Thymus (tissue), 11 donors: ENCODE data around the gene TMEM52B. TPM values are rescaled to one million over a fixed set of nuclear protein-coding genes. Genes with fewer than 3 reads are reported as not detected.
"Not testable (repeated sequence)": the region's sequence is repeated elsewhere in the genome, so short reads cannot be mapped to it uniquely, and the experiment has no call there.

Experiments
- DNase-seq, 9 donors: peaks; one replicate each; pipeline ENCODE4 v3.0.0-alpha.2; 2013; ENCODE audit warnings: low spot score in 9 of 9, low read depth in 6 of 9, missing footprints in 1 of 9
- H3K27ac ChIP-seq, 2 donors: one replicate each; pipeline ENCODE4 v1.5.1; 2013; ENCODE audit warnings: control low read depth in 1 of 2, low read depth in 1 of 2, low read length in 1 of 2, mild to moderate bottlenecking in 1 of 2, moderate library complexity in 1 of 2
- H3K27me3 ChIP-seq, 2 donors: one replicate each; pipeline ENCODE4 v1.5.1; 2013; ENCODE audit warnings: low read length in 1 of 2; ENCODE audit not compliant: control insufficient read depth in 2 of 2, insufficient read depth in 1 of 2
- H3K36me3 ChIP-seq, 2 donors: one replicate each; pipeline ENCODE4 v1.5.1; 2013; ENCODE audit warnings: low read length in 1 of 2, mild to moderate bottlenecking in 1 of 2, moderate library complexity in 1 of 2; ENCODE audit not compliant: control insufficient read depth in 2 of 2, insufficient read depth in 2 of 2
- H3K4me1 ChIP-seq, 2 donors: one replicate each; pipeline ENCODE4 v1.5.1; 2013; ENCODE audit warnings: low read length in 2 of 2; ENCODE audit not compliant: control insufficient read depth in 2 of 2, insufficient read depth in 2 of 2
- H3K4me3 ChIP-seq, 2 donors: one replicate each; pipeline ENCODE4 v1.5.1; 2013; ENCODE audit warnings: low read length in 2 of 2, control low read depth in 1 of 2, mild to moderate bottlenecking in 1 of 2
- H3K9me3 ChIP-seq, 2 donors: one replicate each; pipeline ENCODE4 v1.5.1; 2013; ENCODE audit warnings: low read length in 1 of 2, mild to moderate bottlenecking in 1 of 2; ENCODE audit not compliant: control insufficient read depth in 2 of 2, insufficient read depth in 1 of 2
- WGBS: extraction: QIAGEN DNeasy Blood & Tissue Kit; methylation state at CpG from one replicate; pipeline ENCODE4 v1.1.7; 2013; 5-methylcytosine and 5-hydroxymethylcytosine counted together
- polyA plus RNA-seq: library from polyadenylated mRNA; stranded (reverse); fragments of 200-250 nt; gene quantifications from one replicate; pipeline ENCODE4 v1.2.3, GENCODE V29; 2013
- total RNA-seq: library from RNA; stranded (reverse); fragments of 120-200 nt; gene quantifications from one replicate; pipeline ENCODE4 v1.2.4, GENCODE V29; 2013
- donor health status: healthy.

Gene TMEM52B
- total and polyA plus RNA-seq, 2 donors: 0.14 TPM

GRCh38 chr12:10213168-10214135 is 34.6 kb downstream of the TMEM52B start:
- 1% methylated on average over 47 of the region's 47 CpGs for WGBS
- DNase-seq: peak in 8 of 9 donors; percentile 39 to 82 (median 60)

GRCh38 chr12:10214136-10214894 is 35.5 kb downstream of the TMEM52B start:
- peaks cover 3 to 28% of the 10 kb centered on the region in 2 donors for H3K4me1 ChIP-seq
- DNase-seq: no peak
- peak overlapping the region; percentile 64 to 74 for H3K4me3 ChIP-seq
- H3K27me3 ChIP-seq: no peaks in the 10 kb centered on the region
- peak overlapping the region; percentile 5 to 81 for H3K27ac ChIP-seq
- WGBS: 57% methylated on average over 10 of the region's 10 CpGs
- H3K36me3 ChIP-seq: peaks cover 4 to 11% of the 10 kb centered on the region in 2 donors
- no peaks in the 10 kb centered on the region for H3K9me3 ChIP-seq

More at GRCh38 chr12:10213168-10214135, 34.6 kb downstream of the TMEM52B start:
- Histone ChIP-seq H3K36me3 (peaks cover 0 to 5% of the 10 kb centered on the region in 2 donors), H3K4me1 (peaks cover 3 to 28% of the 10 kb centered on the region in 2 donors), H3K9me3 (no peaks in the 10 kb centered on the region), H3K27me3 (no peaks in the 10 kb centered on the region), H3K4me3 (peak overlapping the region; percentile 64 to 74), H3K27ac (peak overlapping the region; percentile 81 to 94)

- H3K36me3 ChIP-seq: peaks cover 7 to 11% of the 10 kb centered on the region in 2 donors
- H3K9me3 ChIP-seq: no peaks in the 10 kb centered on the region
- H3K27me3 ChIP-seq: no peaks in the 10 kb centered on the region
- no peak overlapping the region for H3K27ac ChIP-seq
- no peak for DNase-seq
- WGBS: over 99% methylated on average over 3 of the region's 3 CpGs
- H3K4me1 ChIP-seq: peaks cover 3 to 28% of the 10 kb centered on the region in 2 donors
- H3K4me3 ChIP-seq: no peak overlapping the region
Observed at GRCh38 chr12:10214895-10215267, 36.0 kb downstream of the TMEM52B start.

GRCh38 chr12:10215436-10215835 is 36.6 kb downstream of the TMEM52B start:
- Histone ChIP-seq H3K27me3 (no peaks in the 10 kb centered on the region), H3K4me1 (peaks cover 3 to 28% of the 10 kb centered on the region in 2 donors), H3K27ac (peak overlapping the region in 1 of 2 donors; percentile 33), H3K9me3 (no peaks in the 10 kb centered on the region), H3K4me3 (no peak overlapping the region), H3K36me3 (peaks cover 12 to 14% of the 10 kb centered on the region in 2 donors)
- no peak for DNase-seq
- WGBS: 41% methylated on average over 2 of the region's 2 CpGs

GRCh38 chr12:10215946-10216345 is 37.1 kb downstream of the TMEM52B start:
- H3K27me3 ChIP-seq, DNase-seq, H3K27ac ChIP-seq, H3K9me3 ChIP-seq, H3K4me3 ChIP-seq: not testable (repeated sequence)
- Histone ChIP-seq H3K4me1 (peaks cover 3 to 28% of the 10 kb centered on the region in 2 donors), H3K36me3 (peaks cover 17 to 18% of the 10 kb centered on the region in 2 donors)
- WGBS: 93% methylated on average over 13 of the region's 13 CpGs

- Histone ChIP-seq H3K4me1 (peaks cover 0 to 21% of the 10 kb centered on the region in 2 donors), H3K36me3 (peaks cover 26 to 32% of the 10 kb centered on the region in 2 donors), H3K27ac (no peak overlapping the region), H3K27me3 (no peaks in the 10 kb centered on the region), H3K4me3 (no peak overlapping the region), H3K9me3 (no peaks in the 10 kb centered on the region)
- no peak for DNase-seq
- WGBS: 98% methylated on average over 6 of the region's 6 CpGs
Observed at GRCh38 chr12:10218021-10218420, 39.2 kb downstream of the TMEM52B start.

- Histone ChIP-seq H3K9me3 (no peaks in the 10 kb centered on the region), H3K27ac (no peak overlapping the region), H3K27me3 (no peaks in the 10 kb centered on the region), H3K36me3 (peaks cover 26 to 40% of the 10 kb centered on the region in 2 donors), H3K4me3 (no peak overlapping the region), H3K4me1 (peaks cover 0 to 7% of the 10 kb centered on the region in 2 donors)
- WGBS: 89% methylated on average over 8 of the region's 8 CpGs
- DNase-seq: no peak
Observed at GRCh38 chr12:10220398-10221077, 41.7 kb downstream of the TMEM52B start.

- Histone ChIP-seq H3K27ac (no peak overlapping the region), H3K4me3 (no peak overlapping the region), H3K4me1 (peaks cover 1 to 9% of the 10 kb centered on the region in 2 donors), H3K9me3 (no peaks in the 10 kb centered on the region), H3K27me3 (no peaks in the 10 kb centered on the region), H3K36me3 (peaks cover 26 to 40% of the 10 kb centered on the region in 2 donors)
- 95% methylated on average over 5 of the region's 5 CpGs for WGBS
- DNase-seq: no peak
Observed at GRCh38 chr12:10221846-10222245, 43.0 kb downstream of the TMEM52B start.
